Lower leg skin (tissue), 4 donors: ENCODE measurements around the gene LRRC17. TPM values are rescaled to one million over a fixed set of nuclear protein-coding genes. Genes with fewer than 3 reads are reported as not detected.

Experiments
- DNase-seq, 2 donors: peaks; one replicate each; pipeline ENCODE4 v3.0.0-alpha.2; 2019; ENCODE audit warnings: low spot score in 2 of 2
- H3K4me3 ChIP-seq: fragments of 200-600 bp; sonication (generic); 2 replicates; pipeline ENCODE4 v1.5.1; 2017; ENCODE audit warnings: mild to moderate bottlenecking, low read depth; ENCODE audit not compliant: poor library complexity, severe bottlenecking
- CTCF ChIP-seq, 3 donors: fragments of 450-650 bp; IDR thresholded peaks; one replicate each; pipeline ENCODE4 v1.5.1; 2016; ENCODE audit warnings: antibody characterized with exemption in 3 of 3, mild to moderate bottlenecking in 3 of 3, moderate library complexity in 2 of 3
- POLR2A ChIP-seq, 2 donors: fragments of 450-650 bp; IDR thresholded peaks; one replicate each; pipeline ENCODE4 v1.6.1; 2016 to 2017; ENCODE audit warnings: antibody characterized with exemption in 2 of 2, mild to moderate bottlenecking in 1 of 2, moderate library complexity in 1 of 2
- WGBS, 2 donors: methylation state at CpG; one replicate each; pipeline ENCODE4 v1.1.5; 2018; 5-methylcytosine and 5-hydroxymethylcytosine counted together
- intact Hi-C: fragments of 100-400 bp; cut with DNase I; formaldehyde crosslinking; loops from one replicate; pipeline ENCODE4 v1.15.0; 2023; ENCODE audit warnings: low total_unique reads
- total RNA-seq, 4 donors: library from RNA; depleted of rRNA; stranded (reverse); fragments of >200 nt; gene quantifications; one replicate each; pipeline ENCODE4 v1.1.0, GENCODE V29; 2016

Gene LRRC17
- total RNA-seq, 4 donors from 2014 or later = 1.1 to 4.4 (median 3.2) TPM

GRCh38 chr7:102935450-102936115 lies 22.8 kb downstream of the LRRC17 start:
- DNase-seq = no peak
- TF ChIP-seq CTCF (IDR thresholded peaks at IDR 0.05) = no peak
- no peak for TF ChIP-seq POLR2A (IDR thresholded peaks at IDR 0.05)
- H3K4me3 ChIP-seq = no peak overlapping the region
- intact Hi-C loops = no loop called here
- WGBS, 2 donors = 52 to 58% methylated on average over 6 of the region's 6 CpGs

- TF ChIP-seq CTCF (IDR thresholded peaks at IDR 0.05) (no peak), POLR2A (IDR thresholded peaks at IDR 0.05) (no peak)
- intact Hi-C loops = no loop called here
- H3K4me3 ChIP-seq = no peak overlapping the region
- 68 to 87% methylated on average over 1 of the region's 1 CpG for WGBS, 2 donors
- DNase-seq = no peak
Observed at GRCh38 chr7:102938679-102939078, 25.9 kb downstream of the LRRC17 start.

GRCh38 chr7:102942181-102942866 lies 29.5 kb downstream of the LRRC17 start:
- H3K4me3 ChIP-seq = no peak overlapping the region
- WGBS, 2 donors = 53 to 62% methylated on average over 4 of the region's 4 CpGs
- TF ChIP-seq CTCF (IDR thresholded peaks at IDR 0.05) (no peak), POLR2A (IDR thresholded peaks at IDR 0.05) (no peak)
- intact Hi-C loops = no loop called here
- DNase-seq = no peak

GRCh38 chr7:102942868-102943267 lies 30.1 kb downstream of the LRRC17 start:
- TF ChIP-seq POLR2A (IDR thresholded peaks at IDR 0.05) (no peak), CTCF (IDR thresholded peaks at IDR 0.05) (no peak)
- WGBS, 2 donors = 68 to 71% methylated on average over 1 of the region's 1 CpG
- no peak overlapping the region for H3K4me3 ChIP-seq
- DNase-seq = no peak
- intact Hi-C loops = no loop called here

GRCh38 chr7:102943423-102944169 lies 30.8 kb downstream of the LRRC17 start:
- TF ChIP-seq POLR2A (IDR thresholded peaks at IDR 0.05) (no peak), CTCF (IDR thresholded peaks at IDR 0.05) (no peak)

More at GRCh38 chr7:102943423-102944169, 30.8 kb downstream of the LRRC17 start:
- DNase-seq = no peak
- no peak overlapping the region for H3K4me3 ChIP-seq
- intact Hi-C loops = no loop called here
- 80 to 84% methylated on average over 5 of the region's 5 CpGs for WGBS, 2 donors
